Stimulated activated naive CD4-positive, alpha-beta T cell treated with Interleukin-2 at 50 U/mL for 16 hours (primary cell): ENCODE measurements around the gene TMEM190.

Source experiments
- DNase-seq: peaks from one replicate; lab custom pipeline; 2025; lab: John Stamatoyannopoulos, UW

TMEM190 gene

DNA sequence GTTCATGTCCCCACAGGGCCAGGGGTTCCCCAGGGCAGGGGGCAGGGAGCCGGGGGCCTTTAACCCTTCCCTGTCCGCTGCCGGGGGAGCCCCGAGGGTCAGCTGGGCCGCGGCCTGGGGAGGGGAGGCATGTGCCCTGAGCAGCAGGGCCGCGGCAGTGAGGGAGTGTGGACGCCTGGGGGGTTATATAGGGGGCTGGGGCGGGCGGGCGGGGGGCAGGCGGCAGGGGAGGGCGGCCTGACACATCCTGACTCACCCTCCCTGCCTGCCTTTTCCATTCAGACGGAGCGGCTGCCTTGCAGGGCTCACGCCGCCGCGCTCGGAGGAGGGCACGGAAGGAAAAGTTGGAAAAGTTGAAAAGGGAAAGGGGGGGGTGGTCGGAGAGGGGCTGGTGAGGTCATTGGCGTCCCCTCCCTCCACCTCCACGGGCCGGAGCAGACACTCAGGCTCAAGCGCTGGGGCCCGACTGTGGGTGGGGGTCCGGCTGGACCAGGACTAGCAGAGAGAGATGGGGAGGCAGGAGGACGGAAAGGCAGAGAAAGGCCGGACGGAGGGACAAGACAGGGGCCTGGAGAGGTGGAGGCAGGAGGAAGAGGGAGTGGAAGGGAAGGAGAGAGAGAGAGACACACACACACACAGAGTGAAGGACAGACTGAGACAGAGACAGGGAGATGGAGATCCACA is 6.2 kb upstream of the TMEM190 start, which contains the start of gene IL11:
Gene IL11, minus strand, starts transcription at position 159 of the 684 bp plus-strand sequence. Its CDS starts 153 bp downstream, at position 6.
- no peak for DNase-seq

GRCh38 chr19:55372316-55373081 is 4.1 kb upstream of the TMEM190 start:
- DNase-seq, result no peak

DNA sequence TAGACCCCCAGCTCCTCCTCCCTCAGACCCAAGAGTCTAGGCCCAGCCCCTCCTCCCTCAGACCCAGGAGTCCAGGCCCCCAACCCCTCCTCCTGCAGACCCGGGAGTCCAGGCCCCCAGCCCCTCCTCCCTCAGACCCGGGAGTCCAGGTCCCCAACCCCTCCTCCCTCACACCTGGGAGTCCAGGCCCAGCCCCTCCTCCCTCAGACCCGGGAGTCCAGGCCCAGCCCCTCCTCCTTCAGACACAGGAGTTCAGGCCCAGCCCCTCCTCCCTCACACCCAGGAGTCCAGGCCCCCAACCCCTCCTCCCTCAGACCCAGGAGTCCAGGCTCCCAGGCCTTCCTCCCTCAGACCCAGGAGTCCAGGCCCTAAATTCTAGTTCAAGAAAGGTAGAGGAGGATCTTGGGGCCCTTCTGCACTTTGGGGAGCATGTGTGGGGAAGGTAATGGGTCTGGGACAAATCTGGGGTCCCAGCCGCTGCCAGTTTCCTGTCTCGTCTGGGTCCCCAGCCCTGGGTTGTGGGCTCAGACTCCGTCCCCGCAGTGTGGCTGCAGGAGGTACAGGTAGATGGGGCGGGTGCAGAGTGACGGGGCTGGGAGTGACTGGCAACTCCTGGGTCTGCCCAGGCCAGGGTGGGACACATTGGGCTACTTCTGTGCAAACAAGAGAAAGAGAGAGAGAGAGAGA is 3.2 kb upstream of the TMEM190 start:
- no peak for DNase-seq

- DNase-seq, result no peak
Measured at GRCh38 chr19:55373993-55374757, 2.5 kb upstream of the TMEM190 start.

DNA sequence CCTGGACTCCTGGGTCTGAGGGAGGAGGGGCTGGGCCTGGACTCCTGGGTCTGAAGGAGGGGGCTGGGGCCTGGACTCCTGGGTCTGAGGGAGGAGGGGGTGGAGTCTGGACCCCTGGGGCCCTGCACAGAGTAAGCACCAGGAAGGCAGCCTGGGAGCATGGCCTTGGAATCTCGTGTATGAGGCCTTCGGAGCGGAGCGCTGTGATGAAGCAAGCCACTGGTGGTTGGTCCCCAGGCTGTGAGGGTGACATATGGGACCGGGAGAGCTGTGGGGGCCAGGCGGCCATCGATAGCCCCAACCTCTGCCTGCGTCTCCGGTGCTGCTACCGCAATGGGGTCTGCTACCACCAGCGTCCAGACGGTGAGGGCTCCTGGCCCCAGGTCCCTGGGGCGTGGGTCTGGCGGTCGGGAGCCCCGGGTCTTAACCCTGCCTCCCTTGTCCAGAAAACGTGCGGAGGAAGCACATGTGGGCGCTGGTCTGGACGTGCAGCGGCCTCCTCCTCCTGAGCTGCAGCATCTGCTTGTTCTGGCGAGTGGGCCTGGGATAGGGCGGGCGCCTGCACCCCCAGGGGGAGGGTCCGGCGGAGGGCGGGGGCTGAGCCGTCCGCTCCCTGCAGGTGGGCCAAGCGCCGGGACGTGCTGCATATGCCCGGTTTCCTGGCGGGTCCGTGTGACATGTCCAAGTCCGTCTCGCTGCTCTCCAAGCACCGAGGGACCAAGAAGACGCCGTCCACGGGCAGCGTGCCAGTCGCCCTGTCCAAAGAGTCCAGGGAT is 918 bp downstream of the TMEM190 start:
- DNase-seq, result no peak

GRCh38 chr19:55379174-55379573 is 2.5 kb downstream of the TMEM190 start:
- DNase-seq, result no peak

GRCh38 chr19:55382013-55382412 is 5.4 kb downstream of the TMEM190 start:
- no peak for DNase-seq

- no peak for DNase-seq
Measured at GRCh38 chr19:55382522-55383054, 6.0 kb downstream of the TMEM190 start.

GRCh38 chr19:55383279-55384130 is 6.9 kb downstream of the TMEM190 start:
- DNase-seq, result peak; percentile 42

DNA sequence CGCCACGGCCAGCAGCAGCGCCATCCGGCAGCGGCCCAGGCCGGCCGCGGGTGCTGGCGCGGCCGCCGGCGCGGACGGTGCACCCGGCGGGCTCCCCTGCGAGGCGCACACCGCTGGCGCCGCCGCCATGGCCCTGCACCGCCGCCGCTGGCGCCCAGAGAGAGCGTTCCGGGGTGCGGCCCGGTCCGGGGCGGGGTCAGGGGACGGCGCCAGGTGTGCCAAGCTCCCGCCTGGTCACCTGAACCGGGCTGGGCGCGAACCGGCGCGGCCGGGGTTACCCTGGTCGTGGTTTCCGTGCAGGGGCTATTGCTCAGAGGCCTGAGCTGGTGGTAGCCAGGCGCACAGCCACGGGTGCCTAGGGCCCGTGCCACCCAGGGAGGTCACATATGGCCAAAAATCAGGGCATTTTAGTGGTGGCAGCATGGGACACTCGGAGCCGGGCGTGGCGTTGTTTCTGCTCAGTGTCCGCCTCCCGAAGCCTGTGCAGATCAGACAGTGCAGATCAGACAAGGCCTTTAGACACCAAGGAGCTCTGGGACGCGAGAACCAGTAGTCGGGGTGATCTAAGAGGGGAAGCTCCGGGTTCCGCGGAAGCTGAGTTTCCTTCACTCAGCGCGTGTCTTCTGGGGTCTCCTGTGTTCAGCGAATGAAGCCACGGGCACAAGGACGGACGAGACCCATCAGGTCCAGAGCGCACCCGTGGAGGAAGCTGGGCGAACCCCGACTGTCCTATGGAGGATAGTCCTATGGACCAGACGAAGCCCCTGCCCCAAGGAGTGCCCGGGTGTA is 7.7 kb downstream of the TMEM190 start, which contains the start of gene TMEM238:
Gene TMEM238, minus strand, starts transcription at position 162 of the 789 bp plus-strand sequence. Its CDS starts 33 bp downstream, at position 129.
- DNase-seq, result peak; percentile 37

- DNase-seq, result peak; percentile 94
Measured at GRCh38 chr19:55384920-55385723, 8.5 kb downstream of the TMEM190 start.

GRCh38 chr19:55385724-55386492 is 9.3 kb downstream of the TMEM190 start, which contains the start of gene RPL28:
RPL28 (plus strand) TSS chr19:55385932; CDS start chr19:55386358, 426 bp downstream.
- DNase-seq, result peak; percentile 97

GRCh38 chr19:55386493-55386971 is 9.9 kb downstream of the TMEM190 start:
- DNase-seq, result peak; percentile 47

DNA sequence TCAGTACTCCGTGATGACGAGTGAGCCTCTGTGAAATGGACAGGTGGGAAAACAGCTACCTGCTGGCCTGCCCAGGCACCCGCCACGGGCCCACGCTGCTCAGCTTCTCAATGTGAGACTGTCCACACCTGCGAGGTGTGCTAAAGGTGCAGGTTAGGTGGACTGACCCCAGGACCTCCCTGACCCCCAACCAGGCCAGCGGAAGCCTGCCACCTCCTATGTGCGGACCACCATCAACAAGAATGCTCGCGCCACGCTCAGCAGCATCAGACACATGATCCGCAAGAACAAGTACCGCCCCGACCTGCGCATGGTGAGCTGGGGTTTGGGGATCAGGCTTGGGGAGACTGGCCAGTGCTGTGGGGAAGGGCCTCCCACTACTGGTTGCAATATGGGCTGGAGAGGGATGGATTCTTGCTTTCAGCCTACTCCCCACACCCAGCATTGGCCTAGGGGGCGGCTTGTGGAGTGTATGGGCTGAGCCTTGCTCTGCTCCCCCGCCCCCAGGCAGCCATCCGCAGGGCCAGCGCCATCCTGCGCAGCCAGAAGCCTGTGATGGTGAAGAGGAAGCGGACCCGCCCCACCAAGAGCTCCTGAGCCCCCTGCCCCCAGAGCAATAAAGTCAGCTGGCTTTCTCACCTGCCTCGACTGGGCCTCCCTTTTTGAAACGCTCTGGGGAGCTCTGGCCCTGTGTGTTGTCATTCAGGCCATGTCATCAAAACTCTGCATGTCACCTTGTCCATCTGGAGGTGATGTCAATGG is 11.3 kb downstream of the TMEM190 start:
- no peak for DNase-seq

- DNase-seq, result no peak
Measured at GRCh38 chr19:55389386-55390317, 13.0 kb downstream of the TMEM190 start.
